Gastroesophageal sphincter (tissue), 3 donors: Measurements from ENCODE around the gene ARL10.
"Not testable (repeated sequence)": the region's sequence is repeated elsewhere in the genome, so short reads cannot be mapped to it uniquely, and the experiment has no call there.

Experiments
- EP300 ChIP-seq: sonication (generic); formaldehyde crosslinking; IDR thresholded peaks from one replicate; pipeline ENCODE4 v1.6.1; 2017; ENCODE audit warnings: antibody characterized with exemption, mild to moderate bottlenecking
- POLR2A ChIP-seq, 2 donors: fragments of 450-650 bp; IDR thresholded peaks; one replicate each; pipeline ENCODE4 v1.6.1; 2017; ENCODE audit warnings: antibody characterized with exemption in 2 of 2, mild to moderate bottlenecking in 2 of 2, moderate library complexity in 1 of 2
- TF ChIP-seq, protein P1 (sequence below), 4 experiments: fragments of 200-600 bp in 2 of 4; fragments of 450-650 bp in 2 of 4; sonication (generic) in 1 of 4; IDR thresholded peaks; one replicate each; pipeline ENCODE4 v1.5.1; 2017 to 2019; ENCODE audit warnings: antibody characterized with exemption in 4 of 4, mild to moderate bottlenecking in 2 of 4, moderate library complexity in 2 of 4

- TF ChIP-seq, protein P1, sequence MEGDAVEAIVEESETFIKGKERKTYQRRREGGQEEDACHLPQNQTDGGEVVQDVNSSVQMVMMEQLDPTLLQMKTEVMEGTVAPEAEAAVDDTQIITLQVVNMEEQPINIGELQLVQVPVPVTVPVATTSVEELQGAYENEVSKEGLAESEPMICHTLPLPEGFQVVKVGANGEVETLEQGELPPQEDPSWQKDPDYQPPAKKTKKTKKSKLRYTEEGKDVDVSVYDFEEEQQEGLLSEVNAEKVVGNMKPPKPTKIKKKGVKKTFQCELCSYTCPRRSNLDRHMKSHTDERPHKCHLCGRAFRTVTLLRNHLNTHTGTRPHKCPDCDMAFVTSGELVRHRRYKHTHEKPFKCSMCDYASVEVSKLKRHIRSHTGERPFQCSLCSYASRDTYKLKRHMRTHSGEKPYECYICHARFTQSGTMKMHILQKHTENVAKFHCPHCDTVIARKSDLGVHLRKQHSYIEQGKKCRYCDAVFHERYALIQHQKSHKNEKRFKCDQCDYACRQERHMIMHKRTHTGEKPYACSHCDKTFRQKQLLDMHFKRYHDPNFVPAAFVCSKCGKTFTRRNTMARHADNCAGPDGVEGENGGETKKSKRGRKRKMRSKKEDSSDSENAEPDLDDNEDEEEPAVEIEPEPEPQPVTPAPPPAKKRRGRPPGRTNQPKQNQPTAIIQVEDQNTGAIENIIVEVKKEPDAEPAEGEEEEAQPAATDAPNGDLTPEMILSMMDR (IDR thresholded peaks at IDR 0.05): not testable (repeated sequence)
- TF ChIP-seq EP300; POLR2A (IDR thresholded peaks at IDR 0.05): not testable (repeated sequence)
These were observed 42.9 kb downstream of the ARL10 start for GRCh38 chr5:176408252-176408573.
